ELF-1 (cell line): ENCODE results near the gene CLIC4.
A peak's percentile ranks its signal among the peaks of the same experiment; 100 is the strongest.
"Not testable (repeated sequence)": the region's sequence is repeated elsewhere in the genome, so short reads cannot be mapped to it uniquely, and the experiment has no call there.

Source experiments
- DNase-seq: peaks from one replicate; pipeline ENCODE4 v3.0.0-alpha.2; 2016; ENCODE audit warnings: low read depth, low spot score

CLIC4 gene

DNA sequence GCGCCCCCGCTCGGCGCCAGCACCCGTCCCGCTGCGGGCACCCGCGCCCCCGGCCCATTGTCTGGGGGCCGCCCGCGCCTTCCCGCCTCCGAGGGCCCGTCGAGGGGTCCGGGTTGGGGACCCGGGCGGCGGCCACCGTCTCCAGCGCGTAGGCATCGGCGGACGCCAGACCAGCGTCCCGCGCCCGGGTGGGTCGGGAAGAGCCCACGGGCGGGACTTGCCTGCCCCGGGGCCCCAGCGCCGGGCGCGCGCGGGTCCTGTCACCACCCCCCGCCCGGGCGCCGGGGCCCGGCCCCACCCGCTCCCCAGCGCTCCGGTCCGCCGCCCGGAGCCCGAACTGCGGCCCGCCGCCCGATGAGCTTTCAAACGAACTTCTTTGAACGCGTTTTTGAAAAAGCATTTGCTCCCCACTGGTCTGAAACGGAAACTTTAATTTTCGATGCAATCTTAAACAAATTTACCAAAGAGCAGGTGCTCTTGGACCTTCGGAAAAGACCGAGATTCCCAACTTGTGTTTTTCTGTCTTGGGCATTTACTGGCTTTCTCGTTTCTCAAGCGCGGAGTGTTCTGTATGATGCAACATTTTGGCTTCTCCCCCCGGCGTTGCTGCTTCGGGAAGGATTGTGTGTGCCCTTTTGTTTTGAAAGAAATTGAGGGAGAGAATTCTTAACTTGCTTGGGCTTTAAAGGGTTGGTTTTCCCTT lies 615 bp downstream of the CLIC4 start:
- peak; percentile 76 for DNase-seq

DNA sequence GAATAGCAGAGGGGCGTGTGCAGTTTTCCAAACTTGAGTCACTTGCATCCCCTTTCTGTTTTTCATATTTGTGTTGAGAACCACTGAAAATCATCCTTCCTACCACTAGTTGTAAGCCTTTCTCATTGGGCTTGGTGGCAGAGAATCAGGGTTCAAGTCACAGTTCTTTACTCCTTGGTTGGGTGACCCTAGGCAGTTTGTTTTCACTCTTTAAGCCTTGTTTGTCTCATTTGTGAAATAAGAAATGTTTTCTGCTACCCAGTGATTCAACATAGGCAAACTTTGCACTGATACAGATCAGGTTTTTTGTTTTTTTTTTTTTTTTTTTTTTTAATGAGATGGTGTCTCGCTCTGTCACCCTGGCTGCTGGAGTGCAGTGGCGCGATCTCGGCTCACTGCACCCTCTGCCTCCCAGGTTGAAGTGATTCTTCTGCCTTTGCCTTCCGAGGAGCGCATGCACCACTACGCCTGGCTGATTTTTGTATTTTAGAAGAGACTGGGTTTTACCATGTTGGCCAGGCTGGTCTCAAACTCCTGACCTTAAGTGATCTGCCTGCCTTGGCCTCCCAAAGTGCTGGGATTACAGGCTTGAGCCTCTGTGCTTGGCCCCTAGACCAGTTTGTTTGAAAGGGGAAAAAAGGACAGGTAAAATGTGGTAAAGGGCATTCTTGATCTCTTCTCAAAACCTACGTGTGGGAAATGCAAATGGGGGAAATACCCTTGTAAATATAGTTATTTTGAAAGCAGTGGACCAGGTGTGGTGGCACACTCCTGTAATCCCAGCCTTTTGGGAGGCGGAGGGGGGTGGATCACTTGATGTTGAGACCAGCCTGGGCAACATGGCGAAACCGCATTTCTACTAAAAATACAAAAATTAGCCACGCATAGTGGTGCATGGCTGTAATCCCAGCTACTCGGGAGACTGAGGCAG lies 3.2 kb downstream of the CLIC4 start:
- no peak for DNase-seq

DNA sequence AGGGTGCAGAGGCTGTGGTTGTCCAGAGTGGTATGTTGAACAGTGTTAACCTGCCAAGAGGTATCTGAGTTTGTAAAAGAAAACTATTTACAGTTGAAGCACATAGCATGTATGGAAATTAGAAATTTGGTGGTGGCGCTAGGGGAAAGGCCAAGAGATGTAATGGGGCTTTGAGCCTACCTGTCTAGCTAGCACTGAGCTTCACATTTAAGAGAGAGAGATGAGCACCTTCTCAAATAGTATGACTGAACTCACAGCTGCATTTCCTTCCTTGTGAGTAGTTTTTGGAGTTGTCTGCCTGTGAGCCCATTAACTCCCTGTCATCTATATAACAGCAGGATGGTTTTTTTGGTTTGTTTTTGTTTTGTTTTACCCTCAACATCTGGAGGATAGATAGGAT lies 4.0 kb downstream of the CLIC4 start:
- no peak for DNase-seq

DNA sequence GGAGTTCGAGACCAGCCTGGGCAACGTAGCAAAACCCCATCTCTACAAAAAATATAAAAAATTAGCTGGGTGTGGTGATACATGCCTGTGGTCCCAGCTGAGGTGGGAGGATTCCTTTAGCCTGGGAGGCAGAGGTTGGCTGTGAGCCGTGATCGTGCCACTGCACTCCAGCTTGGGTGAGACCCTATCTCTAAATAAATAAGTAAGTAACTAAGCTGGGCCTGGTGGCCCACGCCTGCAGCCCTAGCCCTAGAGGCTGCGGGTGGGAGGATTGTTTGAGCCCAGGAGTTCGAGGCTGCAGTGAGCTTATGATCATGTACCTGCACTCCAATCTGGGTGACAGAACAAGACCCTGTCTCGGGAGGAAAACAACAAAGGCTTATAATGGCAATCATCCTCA lies 4.6 kb downstream of the CLIC4 start:
- no peak for DNase-seq

DNA sequence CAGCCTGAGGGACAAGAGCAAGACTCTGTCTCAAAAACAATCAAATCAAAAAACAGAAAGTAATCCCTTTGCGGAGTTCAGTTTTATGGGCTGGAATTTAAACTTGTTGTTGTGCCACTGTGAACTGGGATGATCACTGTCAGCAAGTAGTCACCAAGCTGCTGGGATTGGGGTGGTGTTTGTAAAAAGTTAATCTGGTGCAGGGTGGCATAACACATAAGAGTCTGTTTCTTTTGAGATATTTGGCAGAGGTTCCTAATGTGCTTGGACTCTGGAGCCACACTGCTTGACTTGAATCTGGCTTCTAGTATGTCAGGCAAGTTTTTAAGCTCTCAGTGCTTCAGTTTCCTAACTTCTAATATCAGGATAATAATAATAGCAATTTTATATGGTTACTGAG lies 6.6 kb downstream of the CLIC4 start:
- no peak for DNase-seq

DNA sequence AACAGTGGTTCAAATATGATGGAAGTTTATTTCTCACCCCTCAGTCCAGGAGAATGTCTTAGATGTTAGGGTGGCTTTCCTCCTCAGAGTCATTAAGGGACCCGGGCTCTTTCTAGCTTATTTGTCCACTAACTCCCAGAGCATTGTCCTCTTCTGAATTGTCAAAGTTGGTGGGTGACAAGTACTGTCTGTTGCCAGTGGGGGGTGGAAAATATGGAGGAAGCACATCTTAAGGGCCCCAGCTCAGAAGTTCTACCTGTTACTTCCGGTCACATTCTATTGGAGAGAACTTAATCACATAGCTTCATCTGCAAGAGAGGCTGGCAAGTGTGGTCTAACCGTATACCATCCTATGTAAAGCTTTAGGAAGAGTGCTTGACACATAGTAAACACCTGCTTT lies 7.1 kb downstream of the CLIC4 start:
- no peak for DNase-seq

DNA sequence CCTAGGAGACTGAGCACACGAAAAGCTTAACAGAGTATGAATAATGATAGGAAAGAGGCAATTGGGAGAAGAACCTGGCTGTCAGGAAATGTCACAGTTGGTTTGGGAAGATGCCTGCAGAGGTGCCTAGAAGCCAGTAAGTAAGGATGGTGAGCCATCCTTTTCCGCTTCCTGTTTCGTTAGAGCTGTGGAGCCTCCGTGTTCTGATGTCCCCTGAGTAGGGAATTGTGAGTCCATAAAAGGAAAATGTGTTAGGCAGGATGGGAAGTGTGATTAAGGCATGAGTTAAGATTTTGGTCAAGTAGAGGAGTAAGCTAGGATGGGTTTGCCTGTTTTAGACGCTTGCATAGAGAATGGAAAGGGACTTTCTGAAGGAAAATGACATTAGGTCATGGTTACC lies 9.0 kb downstream of the CLIC4 start:
- no peak for DNase-seq

DNA sequence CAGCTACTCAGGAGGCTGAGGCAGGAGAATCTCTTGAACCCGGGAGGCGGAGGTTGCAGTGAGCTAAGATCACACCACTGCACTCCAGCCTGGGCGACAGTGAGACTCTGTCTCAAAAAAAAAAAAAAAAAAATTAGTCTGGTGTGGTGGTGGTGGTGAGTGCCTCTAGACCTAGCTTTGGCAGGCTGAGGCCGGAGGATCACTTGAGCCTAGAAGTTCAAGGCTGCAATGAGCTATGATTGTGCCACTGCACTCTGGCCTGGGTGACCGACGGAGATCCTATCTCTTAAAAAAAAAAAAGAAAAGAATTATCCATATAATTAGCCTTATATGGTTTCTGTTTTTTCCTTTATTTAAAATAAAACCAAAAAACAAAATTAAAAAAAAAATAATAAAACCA lies 10.1 kb downstream of the CLIC4 start:
- not testable (repeated sequence) for DNase-seq

DNA sequence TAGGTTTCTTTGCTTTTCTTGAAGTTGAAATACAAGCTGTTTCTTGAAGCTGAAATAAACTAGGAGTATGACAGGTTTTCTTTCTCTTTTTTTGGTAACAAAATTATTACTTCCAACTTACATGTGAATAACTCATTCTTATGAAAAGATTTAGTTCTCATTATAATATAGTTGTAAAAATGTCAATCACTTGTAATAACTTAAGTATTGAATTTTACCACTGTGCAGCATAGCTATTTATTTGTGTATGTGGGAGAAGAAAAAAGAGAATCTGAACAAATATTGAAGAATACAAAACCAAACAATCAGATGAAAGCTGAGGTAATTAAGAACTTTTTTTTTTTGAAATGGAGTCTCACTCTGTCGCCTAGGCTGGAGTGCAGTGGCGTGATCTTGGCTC lies 11.1 kb downstream of the CLIC4 start:
- no peak for DNase-seq

DNA sequence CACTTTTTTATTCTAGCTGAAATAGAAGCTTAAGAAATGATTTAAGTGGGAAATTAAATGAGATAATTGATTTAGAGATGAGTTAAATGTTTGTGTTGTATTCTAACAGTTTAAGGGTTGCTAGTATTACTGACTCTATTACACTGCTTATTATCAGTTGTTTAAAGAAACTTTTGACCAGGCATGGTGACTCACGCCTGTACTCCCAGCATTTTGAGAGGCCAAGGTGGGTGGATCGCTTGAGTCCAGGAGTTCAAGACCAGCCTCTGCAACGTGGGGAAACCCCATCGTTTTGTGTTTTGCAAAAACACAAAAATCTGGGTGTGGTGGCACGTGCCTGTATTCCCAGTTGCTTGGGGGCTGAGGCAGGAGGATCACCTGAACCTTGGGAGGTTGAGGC lies 14.2 kb downstream of the CLIC4 start:
- no peak for DNase-seq

DNA sequence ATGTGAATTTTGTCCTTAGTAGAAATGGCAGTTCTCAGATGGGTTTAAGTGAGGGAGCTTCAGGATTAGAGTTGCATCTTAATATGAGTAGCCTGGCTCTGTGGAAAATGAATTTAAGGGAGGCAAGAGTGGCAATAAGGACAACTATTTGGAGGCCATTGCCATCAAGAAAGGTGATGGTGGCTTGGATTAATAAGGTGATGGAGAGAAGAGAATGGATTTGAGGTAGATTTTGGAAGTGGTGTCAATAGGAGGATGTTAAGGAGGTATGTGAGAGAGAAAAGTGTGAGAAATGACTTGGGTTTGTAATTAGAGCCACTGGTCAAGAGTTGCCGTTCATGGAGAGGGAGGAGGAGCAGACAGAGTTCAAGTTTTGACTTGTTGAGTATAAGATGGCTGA lies 16.3 kb downstream of the CLIC4 start:
- DNase-seq = no peak

DNA sequence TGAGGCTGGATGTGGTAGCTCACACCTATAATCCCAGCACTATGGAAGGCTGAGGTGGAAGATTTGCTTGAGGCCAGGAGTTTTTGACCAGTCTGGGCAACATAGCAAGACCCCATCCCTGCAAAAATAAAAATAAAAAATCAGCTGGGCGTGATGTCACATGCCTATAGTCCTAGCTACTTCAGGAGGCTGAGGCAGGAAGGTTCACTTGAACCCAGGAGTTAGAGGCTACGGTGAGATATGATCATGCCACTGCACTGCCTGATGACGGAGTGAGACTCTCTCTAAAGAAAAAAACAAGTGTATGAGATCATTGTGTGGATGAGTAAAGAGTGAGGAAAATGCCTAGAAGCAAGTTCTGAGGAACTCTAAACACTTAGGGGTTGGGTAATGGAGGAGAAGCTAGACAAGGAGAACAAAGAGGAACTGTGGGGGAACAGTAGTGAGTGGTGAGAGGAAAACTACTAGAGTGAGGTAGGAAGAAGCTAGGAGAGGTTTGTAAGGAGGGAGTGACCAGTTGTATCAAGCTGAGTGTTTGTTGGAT lies 17.0 kb downstream of the CLIC4 start:
- no peak for DNase-seq

DNA sequence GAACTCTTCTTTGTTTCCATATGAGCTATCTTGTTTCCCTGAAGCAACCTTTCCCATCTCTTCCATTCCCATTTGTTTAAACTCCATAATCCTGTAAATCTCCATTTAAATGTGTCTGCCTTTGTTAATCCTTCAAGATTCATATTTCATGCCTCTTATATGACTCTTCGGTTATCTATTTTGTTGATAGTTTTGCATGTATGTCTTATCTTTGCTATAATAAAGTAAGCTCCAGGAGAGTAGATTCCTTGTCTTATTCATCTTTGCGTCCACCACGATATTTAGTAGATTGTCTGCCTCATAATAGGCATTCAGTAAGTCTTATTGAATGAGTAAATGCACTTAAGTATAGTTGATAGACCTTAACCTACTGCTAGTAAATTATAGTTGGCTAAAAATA lies 18.4 kb downstream of the CLIC4 start:
- DNase-seq = no peak

DNA sequence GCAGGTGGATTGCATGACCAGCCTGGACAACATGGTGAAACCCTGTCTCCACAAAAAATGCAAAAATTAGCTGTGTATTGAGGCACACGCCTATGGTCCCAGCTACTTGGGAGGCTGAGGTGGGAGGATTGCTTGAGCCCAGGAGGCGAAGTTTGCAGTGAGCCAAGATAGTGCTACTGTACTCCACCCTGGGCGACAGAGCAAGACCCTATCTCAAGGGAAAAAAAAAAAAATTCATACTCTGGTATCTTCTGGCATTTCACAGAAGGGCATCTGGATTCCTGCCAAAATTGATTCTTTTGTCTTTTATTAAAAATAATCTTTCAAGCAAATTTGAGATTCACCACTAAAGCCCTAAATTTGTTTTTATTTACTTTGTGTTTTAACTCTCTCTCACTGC lies 19.2 kb downstream of the CLIC4 start:
- DNase-seq = no peak

DNA sequence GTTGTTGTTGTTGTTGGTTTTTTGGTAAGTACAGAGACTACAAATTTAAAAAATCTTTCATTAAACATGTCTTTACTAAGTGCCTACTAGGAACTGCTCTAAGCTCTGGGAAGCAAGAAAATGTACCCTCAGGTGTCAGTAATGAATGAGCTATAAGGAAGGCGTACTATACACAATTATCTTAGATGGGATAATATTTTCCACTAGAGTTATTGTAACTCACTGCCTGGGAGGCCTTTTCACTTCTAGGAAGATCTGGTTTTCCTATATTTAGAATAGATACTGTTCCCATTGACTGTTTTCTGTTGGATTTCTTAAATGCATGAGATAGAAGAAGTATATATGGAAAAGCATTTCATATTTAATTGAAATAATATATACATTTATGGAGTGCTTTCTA lies 19.6 kb downstream of the CLIC4 start:
- no peak for DNase-seq

DNA sequence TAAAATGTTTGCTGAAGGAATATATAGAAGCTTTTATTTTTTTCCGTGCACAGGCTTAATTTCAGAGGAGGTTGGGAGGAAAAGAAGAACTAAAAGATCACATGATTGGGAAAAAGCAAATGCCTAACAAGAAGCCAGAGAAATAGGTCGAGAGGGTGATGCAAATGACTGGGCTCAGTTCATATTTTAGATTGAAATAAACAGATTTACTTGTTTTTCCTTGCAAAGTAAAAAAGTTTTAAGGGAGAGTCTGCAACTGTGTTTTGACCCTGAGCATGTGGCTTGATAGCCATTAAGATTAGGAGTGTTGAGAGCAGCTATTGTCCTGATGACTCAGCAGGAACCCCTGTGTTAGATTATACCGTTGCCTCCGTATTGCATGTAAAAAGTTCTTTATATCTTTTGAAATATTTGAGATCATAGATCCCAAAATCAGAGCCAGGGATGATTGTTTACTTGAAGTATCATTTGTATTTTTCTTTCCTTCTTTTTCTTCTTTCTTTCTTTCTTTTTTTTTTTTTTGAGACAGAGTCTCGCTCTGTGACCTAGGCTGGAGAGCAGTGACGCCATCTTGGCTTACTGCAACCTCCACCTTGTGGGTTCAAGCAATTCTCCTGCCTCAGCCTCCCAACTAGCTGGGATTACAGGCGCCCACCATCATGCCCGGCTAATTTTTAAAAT lies 20.2 kb downstream of the CLIC4 start:
- no peak for DNase-seq

DNA sequence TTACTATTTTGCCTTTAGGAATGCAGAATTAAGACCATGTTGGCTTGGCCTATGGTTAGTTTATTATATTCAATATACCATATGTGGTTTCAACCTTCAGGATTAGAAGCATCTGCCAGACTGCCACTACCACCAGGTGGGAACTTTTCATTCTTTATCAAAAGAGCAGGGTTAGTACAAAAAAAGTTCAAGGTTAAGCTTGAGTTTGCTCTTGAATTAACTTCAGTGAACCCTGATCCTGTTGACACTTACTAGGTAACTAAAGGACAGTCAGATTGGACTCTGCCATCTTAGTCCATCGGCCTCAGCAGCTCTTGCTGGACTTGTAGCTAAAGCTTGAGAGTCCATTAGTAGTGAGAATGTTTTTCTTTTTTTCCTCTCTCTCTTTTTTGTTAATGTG lies 22.1 kb downstream of the CLIC4 start:
- no peak for DNase-seq

DNA sequence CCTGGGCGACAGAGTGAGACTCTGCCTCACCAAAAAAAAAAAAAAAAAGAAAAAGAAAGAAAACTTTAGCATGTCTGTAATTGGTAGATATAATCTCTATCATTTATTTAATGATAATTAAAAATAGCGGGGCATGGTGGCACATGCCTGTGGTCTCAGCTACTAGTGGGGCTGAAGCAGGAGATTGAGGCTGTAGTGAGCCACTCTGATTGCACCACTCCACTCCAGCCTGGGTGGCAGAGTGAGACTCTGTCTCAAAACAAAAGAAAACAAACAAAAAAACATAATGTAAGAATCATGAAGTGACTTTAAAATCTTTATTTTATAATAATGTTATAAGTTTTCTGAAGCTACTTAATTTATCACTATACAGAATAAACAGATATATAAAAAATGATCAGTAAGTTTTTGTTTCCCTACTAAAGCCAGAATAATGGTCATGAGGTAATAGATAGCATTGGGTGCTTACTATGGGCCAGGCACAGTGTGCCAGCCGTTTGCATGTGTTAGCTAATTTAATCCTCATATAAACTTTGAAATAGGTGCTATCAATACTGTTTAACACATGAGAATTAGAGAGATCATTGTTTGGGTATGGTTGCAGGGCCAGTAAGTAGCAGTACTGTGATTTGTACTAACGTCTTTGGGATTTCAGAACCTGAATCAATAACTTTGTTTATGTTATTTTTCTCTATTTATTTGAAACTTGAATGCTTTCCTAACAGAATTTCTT lies 23.8 kb downstream of the CLIC4 start:
- no peak for DNase-seq

DNA sequence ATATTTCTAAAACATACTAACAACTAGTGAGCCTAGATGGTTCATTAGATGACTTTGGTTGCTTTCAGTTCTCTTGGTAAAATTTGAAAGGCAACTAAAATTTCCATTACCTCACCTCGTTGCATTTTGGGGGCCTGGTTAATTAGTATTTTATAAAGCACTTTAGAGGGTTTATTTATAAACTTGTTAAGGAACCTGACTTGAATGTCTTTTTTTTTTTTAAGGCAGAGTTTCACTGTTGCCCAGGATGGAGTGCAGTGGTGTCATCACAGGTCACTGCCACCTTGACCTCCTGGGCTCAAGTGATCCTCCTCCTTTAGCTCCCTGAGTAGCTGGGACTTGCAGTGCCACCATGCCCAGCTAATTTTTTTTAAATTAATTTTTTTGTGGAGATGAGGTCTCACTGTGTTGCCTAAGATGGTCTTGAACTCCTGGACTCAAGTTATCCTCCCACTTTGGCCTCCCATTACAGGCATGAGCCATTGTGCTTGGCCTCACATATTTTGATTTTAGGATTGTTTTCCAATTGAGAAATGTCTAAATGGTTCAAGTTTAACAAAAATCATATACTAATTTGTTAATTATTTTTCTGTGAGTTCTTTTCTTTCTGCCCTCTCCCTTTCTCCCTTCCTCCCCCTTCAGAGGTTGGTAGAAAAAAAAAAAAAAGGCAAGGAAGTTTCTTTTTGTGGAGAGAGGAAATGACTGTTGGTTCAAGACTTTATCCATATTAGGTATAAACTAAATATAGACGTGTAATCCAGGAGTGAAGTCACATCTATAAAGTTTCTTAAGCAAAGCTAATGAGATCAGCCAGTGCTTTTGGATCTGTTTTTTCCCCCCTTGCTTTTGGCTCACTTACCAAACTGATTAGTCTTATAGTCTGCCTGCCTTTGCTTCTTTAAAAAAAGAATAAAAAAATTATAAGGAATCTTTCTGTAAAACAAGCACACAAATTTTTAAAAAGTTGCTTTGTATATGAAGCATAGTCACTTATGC lies 24.7 kb downstream of the CLIC4 start:
- DNase-seq = no peak

DNA sequence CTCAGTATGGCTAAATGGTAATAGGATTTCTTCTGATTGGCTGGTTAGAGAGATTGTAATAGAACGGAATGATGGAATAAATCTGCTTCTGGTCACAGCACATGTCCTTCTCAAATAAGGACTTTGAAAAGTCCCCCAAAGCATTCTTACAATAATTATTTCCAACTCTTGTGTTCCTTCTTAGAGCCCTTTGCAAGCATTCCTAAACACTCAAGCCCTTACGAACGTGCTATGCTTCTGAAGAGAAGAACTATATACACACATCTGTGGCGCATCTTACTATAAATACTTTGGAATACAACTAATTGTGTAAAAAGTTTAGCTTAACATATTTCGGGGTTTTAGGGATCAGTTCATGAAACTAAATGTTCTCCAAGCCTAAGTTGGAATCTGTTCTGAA lies 25.6 kb downstream of the CLIC4 start:
- DNase-seq = no peak
